Measurements from ENCODE around the gene CARD14.

The CARD14 gene

DNA sequence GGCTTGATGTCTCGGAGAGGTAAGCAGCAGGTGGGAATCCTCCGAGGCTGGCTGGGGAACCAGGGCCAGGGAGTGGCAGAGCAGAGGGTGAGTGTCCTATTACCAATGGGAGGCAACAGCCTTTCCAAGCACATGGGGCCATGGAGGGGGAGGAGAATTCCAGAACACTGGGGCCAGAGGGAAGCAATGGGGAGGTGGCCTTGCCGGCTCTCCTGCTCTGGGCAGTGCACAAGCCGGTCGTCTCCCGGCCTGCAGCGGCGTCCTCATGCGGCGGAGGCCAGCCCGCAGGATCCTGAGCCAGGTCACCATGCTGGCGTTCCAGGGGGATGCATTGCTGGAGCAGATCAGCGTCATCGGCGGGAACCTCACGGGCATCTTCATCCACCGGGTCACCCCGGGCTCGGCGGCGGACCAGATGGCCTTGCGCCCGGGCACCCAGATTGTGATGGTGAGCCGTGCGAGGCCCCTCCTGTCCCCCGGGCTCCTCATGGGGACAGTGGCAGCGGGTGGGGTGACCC, 28.4 kb downstream of the CARD14 start:
- TF ChIP-seq, protein P1, sequence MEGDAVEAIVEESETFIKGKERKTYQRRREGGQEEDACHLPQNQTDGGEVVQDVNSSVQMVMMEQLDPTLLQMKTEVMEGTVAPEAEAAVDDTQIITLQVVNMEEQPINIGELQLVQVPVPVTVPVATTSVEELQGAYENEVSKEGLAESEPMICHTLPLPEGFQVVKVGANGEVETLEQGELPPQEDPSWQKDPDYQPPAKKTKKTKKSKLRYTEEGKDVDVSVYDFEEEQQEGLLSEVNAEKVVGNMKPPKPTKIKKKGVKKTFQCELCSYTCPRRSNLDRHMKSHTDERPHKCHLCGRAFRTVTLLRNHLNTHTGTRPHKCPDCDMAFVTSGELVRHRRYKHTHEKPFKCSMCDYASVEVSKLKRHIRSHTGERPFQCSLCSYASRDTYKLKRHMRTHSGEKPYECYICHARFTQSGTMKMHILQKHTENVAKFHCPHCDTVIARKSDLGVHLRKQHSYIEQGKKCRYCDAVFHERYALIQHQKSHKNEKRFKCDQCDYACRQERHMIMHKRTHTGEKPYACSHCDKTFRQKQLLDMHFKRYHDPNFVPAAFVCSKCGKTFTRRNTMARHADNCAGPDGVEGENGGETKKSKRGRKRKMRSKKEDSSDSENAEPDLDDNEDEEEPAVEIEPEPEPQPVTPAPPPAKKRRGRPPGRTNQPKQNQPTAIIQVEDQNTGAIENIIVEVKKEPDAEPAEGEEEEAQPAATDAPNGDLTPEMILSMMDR (IDR thresholded peaks at IDR 0.05) = no peak

DNA sequence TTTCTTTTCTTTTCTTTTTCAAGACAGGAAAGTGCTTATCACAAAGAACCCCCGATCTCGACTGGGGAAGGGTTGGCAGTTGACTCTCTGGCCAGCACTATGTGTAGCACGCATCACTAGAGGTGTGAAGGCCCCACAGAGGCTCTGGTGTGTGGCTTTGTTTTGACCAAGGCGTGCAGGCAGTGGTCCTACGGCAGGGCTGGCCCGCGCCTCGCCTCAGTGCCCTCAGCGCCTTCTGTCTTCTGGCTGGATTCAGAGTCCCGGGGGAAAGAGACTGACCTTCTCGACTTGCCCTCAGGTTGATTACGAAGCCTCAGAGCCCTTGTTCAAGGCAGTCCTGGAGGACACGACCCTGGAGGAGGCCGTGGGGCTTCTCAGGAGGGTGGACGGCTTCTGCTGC, 31.6 kb downstream of the CARD14 start:
- TF ChIP-seq, protein P1 (IDR thresholded peaks at IDR 0.05) = no peak

DNA sequence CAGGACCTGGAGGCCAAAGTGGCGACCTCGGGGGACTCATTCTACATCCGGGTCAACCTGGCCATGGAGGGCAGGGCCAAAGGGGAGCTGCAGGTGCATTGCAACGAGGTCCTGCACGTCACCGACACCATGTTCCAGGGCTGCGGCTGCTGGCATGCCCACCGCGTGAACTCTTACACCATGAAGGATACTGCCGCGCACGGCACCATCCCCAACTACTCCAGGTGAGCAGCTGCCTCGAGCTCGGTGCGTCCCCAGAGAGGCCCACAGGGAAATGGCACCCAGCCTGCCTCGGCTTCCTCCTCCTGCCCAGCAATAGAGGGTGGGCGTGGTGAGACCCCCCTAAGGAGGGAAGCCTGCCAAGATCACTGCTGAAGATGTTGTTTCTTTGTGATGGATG, 32.4 kb downstream of the CARD14 start:
- TF ChIP-seq, protein P1 (IDR thresholded peaks at IDR 0.05) = no peak

DNA sequence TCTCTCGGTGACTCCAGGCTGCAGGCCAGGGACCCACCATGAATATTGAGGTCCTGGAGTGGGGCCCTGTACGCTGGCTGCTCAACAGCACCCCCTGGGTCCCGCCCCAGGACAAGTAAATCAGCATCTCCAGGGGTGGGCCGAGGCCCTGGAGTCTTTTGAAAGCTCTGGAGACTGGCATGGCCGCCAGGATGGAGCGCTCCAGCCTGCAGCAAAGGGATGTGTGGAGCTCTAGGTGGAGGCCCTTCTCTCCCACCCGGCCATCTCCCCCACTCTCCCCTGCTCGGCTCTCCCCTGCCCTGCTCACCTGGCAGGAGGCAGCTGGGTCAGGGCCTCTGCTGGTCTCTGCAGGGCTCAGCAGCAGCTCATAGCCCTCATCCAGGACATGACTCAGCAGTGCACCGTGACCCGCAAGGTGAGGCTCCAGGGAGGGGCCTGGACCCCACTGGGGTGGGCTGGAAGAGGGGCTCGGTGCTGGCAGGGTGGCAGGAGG, 33.7 kb downstream of the CARD14 start:
- TF ChIP-seq, protein P1 (IDR thresholded peaks at IDR 0.05) = no peak

DNA sequence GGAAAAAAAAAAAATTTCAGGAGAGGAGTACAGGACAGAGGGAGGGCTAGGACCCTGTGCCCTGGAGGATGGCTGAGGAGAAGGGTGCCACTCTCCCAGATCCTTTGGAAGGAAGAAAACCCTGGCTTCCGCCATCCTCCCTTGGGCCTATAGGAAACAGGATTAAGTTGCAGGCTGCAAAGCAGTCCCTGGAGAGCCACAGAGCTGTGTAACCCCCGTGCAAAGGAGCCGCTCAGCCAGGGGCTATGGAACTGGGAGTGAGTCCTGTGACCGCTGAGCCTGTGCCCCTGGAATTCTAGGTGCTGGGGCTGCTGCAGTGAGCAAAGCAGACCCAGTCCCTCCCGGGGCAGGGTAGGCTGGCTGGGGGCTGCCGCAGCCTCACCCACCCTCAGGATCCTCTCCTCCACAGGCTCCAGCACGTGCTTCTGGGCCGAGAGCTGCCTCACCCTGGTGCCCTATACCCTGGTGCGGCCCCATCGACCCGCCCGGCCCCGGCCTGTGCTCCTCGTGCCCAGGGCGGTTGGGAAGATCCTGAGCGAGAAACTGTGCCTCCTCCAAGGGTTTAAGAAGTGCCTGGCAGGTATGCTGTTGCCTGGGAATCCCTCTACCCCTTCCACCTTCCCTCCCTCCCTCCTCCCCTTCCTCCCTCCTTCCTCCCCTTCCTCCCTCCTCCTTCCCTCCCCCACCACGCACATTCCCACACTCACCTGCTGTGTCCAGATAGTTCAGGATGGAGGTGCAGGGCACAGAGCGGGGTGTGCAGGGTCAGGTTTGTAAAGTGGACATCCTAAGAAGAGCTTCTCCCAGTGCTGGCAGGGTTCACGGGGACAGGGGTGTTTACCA, 35.0 kb downstream of the CARD14 start:
- TF ChIP-seq, protein P1 (IDR thresholded peaks at IDR 0.05) = no peak

DNA sequence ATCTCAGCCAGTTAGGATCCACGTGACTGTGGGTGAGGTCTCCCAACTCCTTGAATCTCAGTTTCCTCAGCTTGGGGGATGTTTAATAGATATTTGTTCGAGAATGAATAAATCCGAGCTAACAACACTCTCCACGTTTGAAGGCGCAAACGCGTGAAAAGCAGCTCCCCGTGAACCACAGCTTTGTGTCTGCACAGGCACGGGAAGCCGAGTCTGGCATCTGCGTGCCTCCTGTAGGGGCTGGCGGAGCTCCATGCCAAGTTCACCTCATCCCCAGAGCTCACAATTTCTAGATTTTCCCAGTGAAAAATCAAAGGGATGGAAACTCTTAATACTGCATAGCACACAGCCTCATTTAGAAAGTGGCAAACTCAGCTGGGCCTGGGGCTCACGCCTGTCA, 36.0 kb downstream of the CARD14 start:
- TF ChIP-seq, protein P1 (IDR thresholded peaks at IDR 0.05) = no peak

DNA sequence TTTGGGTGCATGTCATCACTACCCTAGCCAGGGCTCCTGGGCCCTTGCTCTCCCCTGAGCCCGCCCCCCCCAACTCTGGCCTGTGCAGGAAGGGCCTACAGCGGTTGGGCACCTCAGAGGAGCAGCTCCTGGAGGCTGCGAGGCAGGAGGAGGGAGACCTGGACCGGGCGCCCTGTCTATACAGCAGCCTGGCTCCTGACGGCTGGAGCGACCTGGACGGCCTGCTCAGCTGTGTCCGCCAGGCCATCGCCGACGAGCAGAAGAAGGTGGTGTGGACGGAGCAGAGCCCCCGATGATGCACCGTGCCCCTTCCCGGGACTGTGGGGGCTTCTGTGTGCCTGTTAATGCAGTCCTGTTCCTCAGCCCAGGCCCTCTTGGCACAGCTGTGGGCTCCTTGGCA, 38.2 kb downstream of the CARD14 start:
- TF ChIP-seq, protein P1 (IDR thresholded peaks at IDR 0.05) = no peak

Data from LNCAP (cell line).